Ureter (tissue), 1 donor: Measurements from ENCODE around the gene TIAM2. TPM values are rescaled to one million over a fixed set of nuclear protein-coding genes. Genes with fewer than 3 reads are reported as not detected.

ENCODE experiments used
- DNase-seq: peaks from one replicate; pipeline ENCODE4 v3.0.0-alpha.2; 2020; ENCODE audit warnings: low spot score
- total RNA-seq: library from RNA; stranded (reverse); gene quantifications from one replicate; pipeline ENCODE4 v1.2.4, GENCODE V29; 2023
- donor health status: DM: yes; HTN: yes; CAD: no.

TIAM2 gene
- total RNA-seq, 1 donor from 2014 or later: 12.8 TPM

DNA sequence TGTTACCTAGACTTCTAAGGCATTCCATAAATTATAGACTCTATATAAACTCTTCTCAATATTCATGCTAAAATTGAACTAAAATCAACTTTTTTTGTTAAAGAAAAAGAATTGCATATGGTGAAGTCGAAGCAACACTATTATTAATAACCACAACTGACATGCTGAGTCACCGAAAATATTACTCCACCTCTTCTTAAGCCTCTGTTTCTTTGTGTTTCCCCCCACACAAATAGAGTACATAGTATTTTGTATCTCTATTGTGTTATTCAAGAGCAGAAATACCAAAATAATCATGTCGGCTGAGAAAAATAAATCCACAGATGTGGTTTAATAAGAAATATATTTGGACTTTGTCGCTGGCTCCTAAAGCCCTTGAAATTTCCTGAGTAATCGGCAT lies 295.4 kb downstream of the TIAM2 start:
- no peak for DNase-seq

DNA sequence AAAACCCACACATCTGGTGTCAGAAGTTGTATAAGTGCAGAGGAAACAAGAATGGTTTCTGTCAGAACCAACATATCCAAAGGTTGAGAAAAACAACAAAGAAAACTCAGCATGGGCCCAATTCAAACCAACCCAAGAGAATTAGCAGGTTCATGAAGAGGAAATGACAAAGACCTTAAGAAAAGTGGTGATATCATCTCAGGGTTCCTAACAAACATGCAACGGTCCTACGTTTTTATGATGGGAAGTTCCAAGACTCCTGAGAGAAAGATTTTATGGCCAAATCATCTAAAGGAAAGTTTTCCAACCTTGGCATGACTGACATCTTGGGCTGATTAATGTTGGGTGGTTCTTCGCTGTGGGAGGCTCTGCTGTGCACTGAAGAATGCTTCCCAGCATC lies 296.2 kb downstream of the TIAM2 start:
- no peak for DNase-seq

DNA sequence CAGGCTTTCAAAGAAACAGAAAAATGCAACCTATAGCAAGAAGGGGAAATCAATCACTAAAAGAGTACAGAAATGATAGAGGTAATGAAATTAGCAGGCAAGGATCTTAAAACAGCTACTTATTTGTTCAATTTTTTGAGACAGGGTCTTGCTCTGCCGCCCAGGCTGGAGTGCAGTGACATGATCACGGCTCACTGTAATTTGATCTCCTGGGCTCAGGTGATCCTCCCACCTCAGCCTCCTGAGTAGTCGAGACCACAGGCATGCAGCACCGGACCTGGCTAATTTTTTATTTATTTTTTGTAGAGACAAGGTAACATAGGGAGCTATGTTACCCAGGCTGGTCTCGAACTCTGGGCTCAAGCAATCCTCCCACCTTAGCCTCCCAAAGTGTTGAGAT lies 297.6 kb downstream of the TIAM2 start:
- DNase-seq: no peak

DNA sequence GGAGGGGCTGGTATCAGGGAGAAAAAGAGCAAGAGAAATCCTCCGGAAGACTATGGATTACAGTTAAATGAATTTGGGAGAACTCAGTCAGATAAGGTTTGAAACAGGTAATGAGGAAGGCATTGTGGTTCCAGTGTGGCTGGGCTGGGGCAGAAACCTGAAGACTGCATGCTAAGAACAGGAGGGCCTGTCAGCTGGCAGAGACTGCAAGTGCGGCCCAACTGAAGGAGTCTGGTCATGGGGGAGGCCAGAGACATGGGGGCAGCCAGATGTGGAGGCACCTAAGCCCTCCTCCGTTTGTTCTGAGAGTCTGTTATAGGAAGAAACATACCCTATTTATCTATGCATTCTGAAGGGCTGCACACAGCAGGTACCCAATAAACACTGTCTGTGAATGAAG lies 302.6 kb downstream of the TIAM2 start:
- no peak for DNase-seq

DNA sequence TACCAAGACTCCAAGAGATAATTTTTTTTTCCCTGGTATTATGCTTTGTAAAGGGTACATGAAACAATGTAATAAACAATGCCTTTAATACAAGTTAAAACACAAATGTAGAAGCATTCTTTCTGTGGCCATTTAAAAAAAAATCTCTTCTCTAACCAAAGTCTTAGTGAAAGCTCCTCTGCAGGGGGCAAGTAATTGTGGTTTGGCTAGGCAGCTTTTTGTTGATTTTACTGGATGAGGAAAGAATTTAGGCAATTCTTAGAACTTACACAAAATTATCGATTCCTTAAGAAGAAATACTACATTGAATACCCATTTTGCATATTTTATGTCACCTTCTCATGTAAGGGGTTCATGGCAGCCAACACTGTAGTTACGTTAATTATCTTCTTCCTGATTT lies 306.8 kb downstream of the TIAM2 start:
- no peak for DNase-seq

DNA sequence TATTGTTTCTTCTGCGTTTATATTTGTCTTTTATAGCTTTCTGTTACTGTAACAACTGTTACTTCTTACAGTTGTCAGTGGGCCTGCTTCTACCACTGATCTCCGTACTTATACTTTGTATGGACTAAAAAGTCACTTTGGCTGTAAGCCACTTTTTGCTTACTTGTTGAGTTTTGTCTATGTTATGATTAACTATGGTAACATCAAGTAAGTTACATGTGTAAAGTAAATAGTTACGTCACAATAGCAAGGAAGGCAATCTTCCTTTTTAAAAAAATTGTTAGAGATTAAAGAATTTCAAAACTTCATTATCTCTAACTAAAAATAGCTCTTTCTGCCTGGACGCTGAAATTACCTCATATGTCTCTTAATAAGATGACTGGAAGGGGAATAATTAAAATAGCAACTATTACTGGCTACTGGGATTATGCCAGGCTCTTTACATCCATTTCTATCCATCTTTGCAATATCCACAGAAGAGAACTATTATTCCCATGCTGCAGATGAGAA lies 308.3 kb downstream of the TIAM2 start:
- DNase-seq: no peak

DNA sequence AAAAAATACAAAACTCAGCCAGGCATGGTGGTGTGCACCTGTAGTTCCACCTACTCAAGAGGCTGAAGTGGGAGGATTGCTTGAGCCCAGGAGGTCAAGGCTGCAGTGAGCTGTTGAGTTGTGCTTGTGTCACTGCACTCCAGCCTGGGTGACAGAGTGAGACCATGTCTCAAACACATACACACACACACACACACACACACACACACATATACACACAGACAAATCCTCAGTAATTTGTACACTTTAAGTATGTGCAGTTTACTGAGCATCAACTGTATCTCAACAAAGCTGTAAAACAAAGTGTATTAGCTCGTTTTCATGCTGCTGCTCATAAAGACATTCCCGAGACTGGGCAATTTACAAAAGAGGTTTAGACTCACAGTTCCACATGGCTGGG lies 311.8 kb downstream of the TIAM2 start:
- DNase-seq: no peak
